HG02970 (cell line): ENCODE measurements around the gene PIK3R1.

Experiments
- ATAC-seq: cut with Tn5 transposase; IDR thresholded peaks from one replicate; pipeline ENCODE4 v1.9.1; 2021; ENCODE audit warnings: mild to moderate bottlenecking, moderate library complexity, moderate number of reproducible peaks; ENCODE audit not compliant: unreplicated experiment, low FRiP score

PIK3R1 gene

DNA sequence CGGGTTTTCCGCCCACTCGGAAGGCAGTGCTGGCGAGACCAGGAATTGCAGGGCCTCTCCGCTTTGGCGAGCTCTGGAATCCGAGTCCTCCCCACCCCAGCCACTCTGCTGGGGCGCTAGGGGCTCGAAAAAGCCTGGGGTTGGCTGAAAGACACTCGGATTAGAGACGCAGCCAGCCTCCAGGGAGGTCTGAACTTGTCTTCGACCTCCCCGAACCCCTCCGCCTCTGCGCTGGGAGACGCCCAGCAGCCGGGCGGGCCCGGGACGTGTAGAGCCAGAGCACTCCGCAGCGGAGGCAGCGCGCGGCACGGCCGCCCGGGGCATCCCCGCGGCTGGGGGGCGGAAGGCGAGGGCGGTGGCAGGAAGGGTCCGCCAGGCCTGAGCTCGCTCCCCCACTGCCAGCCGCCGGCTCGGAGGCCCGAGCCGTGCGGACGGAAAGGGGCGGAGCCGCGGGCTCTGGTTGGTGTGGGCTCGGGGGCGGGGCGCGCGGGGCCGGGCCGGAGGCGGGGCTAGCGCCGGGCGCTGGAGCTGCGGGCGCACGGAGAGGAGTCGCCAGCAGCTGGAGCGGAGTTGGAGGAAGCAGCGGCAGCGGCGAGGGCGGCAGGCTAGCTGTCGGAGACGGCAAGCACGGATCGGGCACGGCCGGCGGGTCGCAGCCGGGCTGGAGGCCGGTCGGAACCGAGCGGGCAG, at the start of gene PIK3R1:
Gene PIK3R1 (plus strand): TSS at position 549 of the 690 bp plus-strand sequence. CDS start 10,920 bp downstream, outside the sequence.
- peak; percentile 86 for ATAC-seq

- no peak for ATAC-seq
These were observed 48.3 kb upstream of the PIK3R1 start for GRCh38 chr5:68167195-68167651.

DNA sequence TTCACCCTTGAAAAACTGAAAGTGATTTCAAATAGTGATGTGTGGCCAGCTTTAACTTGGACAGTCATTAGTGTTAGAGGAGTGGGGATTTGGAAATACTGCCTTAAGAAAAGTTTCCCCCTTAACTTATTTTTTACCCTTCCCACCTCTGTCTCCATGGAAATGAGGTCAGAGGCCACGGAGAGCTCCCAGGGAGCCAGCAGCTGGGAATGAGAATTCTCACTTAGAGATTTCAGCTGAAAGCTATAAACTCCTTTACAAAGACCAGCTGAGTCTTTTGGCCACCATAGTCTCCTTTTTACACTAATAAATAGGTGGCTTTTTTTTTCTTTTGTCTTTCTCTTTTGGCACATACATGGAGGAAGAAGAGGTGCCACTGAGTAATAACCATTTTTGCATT, 45.7 kb upstream of the PIK3R1 start:
- ATAC-seq = no peak

GRCh38 chr5:68170826-68171558, 44.6 kb upstream of the PIK3R1 start:
- no peak for ATAC-seq

- ATAC-seq = no peak
These were observed 43.2 kb upstream of the PIK3R1 start for GRCh38 chr5:68172314-68172713.

GRCh38 chr5:68173007-68173406, 42.5 kb upstream of the PIK3R1 start:
- ATAC-seq = no peak

DNA sequence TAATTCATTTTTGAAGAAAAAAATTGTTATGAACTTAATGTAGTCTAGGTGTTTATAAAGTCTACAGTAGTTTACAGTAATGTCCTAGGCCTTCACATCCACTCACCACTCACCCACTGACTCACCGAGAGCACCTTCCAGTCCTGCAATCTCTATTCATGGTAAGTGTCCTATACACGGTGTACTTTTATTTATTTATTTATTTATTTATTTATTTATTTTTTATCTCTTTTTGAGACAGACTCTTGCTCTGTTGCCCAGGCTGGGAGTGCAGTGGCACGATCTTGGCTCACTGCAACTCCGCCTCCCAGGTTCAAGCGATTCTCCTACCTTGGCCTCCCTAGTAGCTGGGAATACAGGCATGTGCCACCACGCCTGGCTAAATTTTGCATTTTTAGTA, 39.3 kb upstream of the PIK3R1 start:
- ATAC-seq = no peak

- no peak for ATAC-seq
These were observed 38.6 kb upstream of the PIK3R1 start for GRCh38 chr5:68176802-68177479.

DNA sequence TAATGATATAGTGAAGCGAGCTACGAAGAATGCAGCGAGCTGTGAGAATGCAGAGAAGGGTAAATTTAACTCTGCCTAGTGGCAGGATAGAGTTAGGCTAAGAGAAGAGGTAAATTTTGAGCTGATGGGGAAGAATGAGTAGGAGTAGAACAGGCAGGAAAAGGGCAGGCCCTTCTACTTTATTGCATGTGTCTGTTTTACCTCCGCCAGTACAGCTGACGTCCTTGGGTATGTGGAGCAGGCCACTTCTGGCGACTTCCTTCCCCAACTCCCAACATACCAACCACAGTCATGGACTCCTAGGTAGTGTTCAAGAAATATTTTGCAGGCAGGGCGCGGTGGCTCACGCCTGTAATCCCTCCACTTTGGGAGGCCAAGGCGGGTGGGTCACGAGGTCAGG, 37.9 kb upstream of the PIK3R1 start:
- ATAC-seq = no peak

- ATAC-seq = no peak
These were observed 37.0 kb upstream of the PIK3R1 start for GRCh38 chr5:68178579-68178978.

DNA sequence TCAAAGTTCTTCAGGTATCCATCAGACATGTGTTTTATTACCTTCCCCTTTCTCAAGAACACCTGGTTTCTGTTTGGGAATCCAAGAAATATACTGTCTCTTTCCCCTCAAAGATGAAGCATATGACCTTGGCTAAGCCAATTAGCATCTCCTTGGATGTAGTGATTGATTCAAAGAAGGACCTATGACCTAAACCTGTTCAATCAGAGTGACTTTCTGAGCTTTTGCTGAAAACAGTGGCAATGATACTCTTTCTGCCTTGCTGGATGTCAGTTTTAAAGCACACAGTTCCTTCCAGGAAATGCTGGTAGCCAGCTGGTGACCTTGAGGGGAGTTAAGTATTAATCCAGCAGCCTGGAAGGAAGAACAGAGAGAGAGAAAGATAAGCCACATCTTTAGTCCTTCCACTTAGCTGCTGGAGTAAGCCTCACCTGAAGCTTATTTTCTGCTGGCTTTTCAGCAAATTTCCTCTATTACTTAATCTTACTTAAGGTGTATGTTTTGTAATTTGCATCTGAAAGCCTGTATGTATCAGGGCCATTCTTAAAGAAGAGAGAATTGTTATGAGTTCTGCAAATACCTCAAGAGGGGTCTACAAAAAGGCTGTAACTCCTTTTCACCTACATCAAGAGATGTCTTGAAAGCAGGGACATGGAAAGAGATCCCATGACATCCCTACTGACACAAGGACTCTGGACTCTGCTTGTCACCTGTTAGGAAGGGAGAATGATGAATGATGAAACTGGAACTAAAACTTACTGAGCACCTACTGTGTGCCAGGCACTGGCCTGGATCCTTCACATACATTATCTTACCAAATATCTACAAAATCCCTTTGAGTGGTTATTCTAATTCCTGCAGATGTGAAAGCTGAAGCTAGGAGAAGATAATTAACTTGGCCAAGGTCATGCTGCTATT, 35.2 kb upstream of the PIK3R1 start:
- ATAC-seq = no peak

DNA sequence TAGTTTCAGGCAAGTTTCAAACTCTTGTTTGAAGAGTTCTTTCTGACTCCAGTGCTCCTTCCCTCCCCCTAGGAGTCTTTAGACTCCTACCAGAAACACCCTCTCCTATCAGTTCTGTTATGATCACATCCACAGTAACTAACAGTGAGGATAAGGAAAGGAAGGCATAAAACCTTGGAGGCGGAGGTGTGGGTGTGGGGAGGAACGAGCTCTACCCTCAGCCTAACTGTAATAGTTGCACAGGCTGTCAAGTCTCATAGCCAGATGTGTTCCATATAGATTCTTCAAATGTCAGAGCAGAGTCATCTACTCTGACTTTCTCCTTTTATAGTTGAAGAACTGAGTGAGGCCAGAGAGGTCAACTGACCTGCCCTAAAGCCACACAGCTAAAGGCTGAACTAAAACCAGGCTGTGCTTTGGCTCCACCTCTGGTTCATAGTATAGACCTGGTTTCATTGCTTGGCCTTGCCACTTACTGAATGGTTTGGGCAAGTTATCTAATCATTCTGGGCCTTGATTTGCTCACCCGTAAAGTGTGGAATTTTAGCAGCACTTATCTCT, 34.4 kb upstream of the PIK3R1 start:
- ATAC-seq = no peak

DNA sequence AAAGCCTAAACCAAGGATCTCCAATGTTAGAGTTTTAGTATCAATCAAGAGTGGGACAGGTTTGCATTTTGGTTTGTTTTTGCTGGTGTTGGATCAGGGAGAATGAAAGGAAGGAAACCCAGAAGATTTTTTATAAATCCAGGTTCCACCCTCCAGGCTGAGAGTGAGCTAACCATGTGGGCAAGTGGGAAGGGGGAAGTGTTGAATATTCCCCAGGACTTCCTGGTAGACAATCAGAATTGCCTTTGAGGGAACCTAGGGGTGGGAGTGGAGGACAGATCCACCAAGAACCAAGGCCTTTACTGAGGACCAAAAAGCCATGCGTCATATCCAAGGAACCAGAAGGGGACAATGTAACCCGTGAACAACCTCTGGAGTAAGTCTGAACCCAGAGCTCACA, 33.5 kb upstream of the PIK3R1 start:
- ATAC-seq = no peak

DNA sequence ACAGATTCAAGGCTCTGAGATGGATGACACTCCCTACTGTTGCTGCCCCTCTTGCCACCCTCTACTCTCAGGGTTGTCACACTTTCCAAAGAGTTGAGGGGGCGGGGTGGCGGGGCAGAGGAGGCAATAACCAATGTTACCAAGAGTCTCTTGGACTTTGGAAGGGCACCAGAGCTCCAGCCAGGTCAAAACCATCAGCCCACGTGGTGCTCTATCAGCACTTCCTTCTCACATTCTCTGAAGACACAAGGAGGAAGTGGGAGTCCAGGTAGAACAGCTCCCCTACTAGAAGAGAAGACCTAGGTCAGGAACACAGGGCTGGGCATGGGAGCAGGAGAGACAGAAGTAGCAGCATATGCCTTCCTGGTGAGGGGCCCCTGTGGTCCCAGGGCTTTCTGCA, 33.0 kb upstream of the PIK3R1 start:
- ATAC-seq = no peak

DNA sequence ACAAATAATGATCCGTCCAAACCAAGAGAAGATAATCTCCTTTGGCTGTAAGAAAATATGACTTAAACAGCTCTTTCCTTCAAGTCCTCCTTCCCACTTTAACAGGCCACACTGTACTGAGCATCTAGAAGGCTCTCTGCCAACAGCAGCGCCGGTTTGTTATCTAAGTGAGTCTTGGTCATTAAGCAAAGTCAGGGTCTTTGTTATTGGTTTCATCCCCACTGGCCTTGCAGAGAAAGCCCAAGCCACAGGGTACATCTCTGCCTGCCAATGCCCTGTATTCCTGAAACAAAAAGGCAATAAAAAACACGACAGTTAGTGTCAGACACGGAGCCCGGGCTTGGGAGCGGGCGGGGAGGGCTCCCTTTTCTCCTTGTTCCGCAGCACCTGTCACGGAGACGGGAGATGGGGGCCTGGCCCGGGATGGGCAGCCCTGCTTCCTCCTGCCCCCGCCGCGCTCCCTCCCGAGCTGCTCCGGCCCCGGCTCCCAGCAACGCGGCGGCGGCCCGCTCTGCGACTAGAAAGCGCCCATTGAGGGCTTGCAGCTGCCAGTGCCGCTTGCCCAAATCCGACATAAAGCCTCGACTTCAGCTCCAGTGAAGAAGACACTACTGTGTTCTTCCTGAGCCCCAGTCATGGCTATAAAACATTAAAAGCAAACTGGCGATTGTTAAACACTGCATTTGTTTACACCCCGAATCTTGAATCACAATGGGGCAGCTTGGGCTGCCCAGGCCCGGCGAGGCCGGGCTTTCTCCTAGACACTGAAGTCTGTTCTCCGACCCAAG, 28.1 kb upstream of the PIK3R1 start:
- ATAC-seq = no peak

DNA sequence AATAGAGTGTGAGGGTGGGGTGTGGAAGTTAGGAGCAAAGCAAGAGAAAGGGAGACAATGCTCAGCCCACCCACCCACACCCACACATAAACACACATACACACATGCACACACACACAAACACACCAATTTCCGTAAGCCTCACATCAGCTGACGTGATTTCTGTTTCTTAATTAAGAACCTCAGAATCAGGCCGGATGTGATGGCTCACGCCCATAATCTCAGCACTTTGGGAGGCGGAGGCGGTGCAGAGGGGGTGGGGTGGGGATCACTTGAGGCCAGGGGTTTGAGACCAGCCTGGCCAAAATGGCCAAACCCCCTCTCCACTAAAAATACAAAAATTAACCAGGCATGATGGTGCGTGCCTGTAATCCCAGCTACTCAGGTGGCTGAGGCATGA, 26.4 kb upstream of the PIK3R1 start:
- no peak for ATAC-seq

- no peak for ATAC-seq
These were observed 25.9 kb upstream of the PIK3R1 start for GRCh38 chr5:68189613-68190012.

DNA sequence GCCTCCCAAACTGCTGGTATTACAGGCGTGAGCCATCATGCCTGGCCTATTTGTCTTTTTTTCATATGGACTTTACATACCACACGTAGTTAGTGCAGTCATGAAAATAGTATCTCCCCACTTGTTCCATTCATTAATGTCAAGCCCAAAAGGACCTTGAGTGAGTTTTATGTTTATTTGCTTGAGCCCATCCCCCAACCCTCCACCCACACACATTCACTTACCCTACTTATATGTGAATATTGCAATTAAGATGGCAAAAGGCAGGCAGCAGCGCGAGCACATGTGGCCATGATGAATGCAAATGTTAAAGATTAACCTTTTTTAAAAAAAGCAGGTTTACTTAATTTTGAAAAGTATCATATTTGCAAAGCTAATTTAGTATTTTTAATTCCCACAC, 24.9 kb upstream of the PIK3R1 start:
- ATAC-seq = no peak

DNA sequence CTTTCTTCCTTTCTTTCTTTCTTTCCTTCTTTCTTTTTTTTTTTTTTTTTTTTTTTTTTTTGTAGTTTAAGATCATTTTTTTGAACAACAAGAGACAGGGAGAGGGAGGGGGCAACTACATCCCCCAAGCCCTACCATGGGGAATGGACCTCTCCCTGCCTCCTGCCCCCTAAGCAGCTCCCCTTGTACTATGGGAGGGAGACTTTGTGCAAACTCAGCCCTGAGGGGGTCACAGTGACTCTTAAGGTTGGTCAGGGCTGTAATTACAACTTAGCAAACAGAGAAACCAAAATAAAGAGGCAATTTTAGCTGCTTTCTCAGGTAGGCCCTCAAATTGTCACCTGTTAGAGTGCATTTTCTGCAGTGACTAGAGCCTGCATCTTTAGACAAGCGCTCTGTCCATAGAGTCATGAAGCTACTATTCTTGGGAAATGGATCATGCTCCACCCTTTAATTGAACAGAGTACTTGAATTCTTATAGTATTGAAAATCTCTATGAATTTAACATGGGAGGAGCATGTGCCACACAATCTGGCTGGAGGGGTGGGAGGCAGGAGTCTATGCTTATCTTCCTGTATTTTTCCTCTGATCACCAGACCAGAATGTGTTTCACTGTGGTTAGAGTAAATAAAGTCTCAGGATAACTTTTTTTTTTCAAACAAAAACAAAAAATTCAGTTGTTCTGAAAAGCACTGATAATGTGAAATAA, 24.3 kb upstream of the PIK3R1 start:
- ATAC-seq = no peak
